Endothelial cell of umbilical vein (primary cell): ENCODE data around the gene DCTN4.

Experiments
- EZH2 ChIP-seq: IDR thresholded peaks from 2 replicates; pipeline ENCODE4 v1.6.1; 2012; ENCODE audit warnings: borderline replicate concordance, low read depth, mild to moderate bottlenecking, moderate library complexity, low read length, inconsistent platforms; ENCODE audit not compliant: severe bottlenecking
- FOS ChIP-seq: IDR thresholded peaks from 2 replicates; pipeline ENCODE4 v1.6.1; 2011; ENCODE audit warnings: mild to moderate bottlenecking, low read length, moderate library complexity, borderline replicate concordance; ENCODE audit not compliant: insufficient read depth
- POLR2A ChIP-seq: IDR thresholded peaks from 2 replicates; pipeline ENCODE4 v1.6.1; 2012; ENCODE audit warnings: low read depth, mild to moderate bottlenecking, control low read depth, low read length
- POLR2AphosphoS5 ChIP-seq: IDR thresholded peaks from 2 replicates; pipeline ENCODE4 v1.6.1; 2012; ENCODE audit warnings: low read depth, mild to moderate bottlenecking, control low read depth, low read length, moderate library complexity; ENCODE audit not compliant: insufficient read depth
- TF ChIP-seq, protein P1 (sequence below), 2 donors: IDR thresholded peaks; 1 replicate in 1 of 2; 2 replicates in 1 of 2; pipeline ENCODE4 v1.5.1; 2011; ENCODE audit warnings: low read length in 2 of 2, mild to moderate bottlenecking in 2 of 2, moderate library complexity in 2 of 2, control low read depth in 1 of 2, inconsistent platforms in 1 of 2, low read depth in 1 of 2; ENCODE audit not compliant: insufficient read depth in 1 of 2; ENCODE audit errors: extremely low read depth in 1 of 2
- TF ChIP-seq, protein P2 (sequence below): IDR thresholded peaks from 2 replicates; pipeline ENCODE4 v1.6.1; 2011; ENCODE audit not compliant: insufficient read depth, insufficient read length

DNA sequence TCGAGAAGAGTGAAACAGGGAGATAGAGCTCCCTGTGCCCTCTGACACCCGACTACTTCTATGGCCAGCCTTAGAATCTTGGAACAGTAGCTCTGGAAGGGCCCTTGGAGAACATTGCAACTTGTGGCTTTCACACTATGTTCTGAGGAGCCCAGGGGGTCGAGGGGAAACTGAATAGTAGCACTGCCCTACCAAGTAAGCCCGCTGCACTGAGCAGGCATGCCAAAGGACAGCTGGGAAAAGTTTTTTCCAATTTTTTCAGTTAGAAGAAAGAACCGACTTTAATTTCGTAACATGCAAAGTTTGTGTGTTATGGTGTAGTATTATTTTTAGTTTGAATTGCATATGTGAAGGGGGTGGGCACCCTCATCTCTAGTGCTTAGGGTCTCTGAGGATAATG is 30.6 kb upstream of the DCTN4 start:
- TF ChIP-seq, protein P1, sequence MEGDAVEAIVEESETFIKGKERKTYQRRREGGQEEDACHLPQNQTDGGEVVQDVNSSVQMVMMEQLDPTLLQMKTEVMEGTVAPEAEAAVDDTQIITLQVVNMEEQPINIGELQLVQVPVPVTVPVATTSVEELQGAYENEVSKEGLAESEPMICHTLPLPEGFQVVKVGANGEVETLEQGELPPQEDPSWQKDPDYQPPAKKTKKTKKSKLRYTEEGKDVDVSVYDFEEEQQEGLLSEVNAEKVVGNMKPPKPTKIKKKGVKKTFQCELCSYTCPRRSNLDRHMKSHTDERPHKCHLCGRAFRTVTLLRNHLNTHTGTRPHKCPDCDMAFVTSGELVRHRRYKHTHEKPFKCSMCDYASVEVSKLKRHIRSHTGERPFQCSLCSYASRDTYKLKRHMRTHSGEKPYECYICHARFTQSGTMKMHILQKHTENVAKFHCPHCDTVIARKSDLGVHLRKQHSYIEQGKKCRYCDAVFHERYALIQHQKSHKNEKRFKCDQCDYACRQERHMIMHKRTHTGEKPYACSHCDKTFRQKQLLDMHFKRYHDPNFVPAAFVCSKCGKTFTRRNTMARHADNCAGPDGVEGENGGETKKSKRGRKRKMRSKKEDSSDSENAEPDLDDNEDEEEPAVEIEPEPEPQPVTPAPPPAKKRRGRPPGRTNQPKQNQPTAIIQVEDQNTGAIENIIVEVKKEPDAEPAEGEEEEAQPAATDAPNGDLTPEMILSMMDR (IDR thresholded peaks at IDR 0.05; ENCODE audit: extremely low read depth in 1 of 2, insufficient read depth in 1 of 2, low read depth in 1 of 2, low read length in 2 of 2), result no peak
- TF ChIP-seq, protein P2, sequence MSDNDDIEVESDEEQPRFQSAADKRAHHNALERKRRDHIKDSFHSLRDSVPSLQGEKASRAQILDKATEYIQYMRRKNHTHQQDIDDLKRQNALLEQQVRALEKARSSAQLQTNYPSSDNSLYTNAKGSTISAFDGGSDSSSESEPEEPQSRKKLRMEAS, result no peak
- no peak for TF ChIP-seq POLR2A
- TF ChIP-seq FOS, result no peak
- TF ChIP-seq POLR2AphosphoS5, result no peak
- TF ChIP-seq EZH2, result no peak
